A549 (cell line): ENCODE measurements around the gene PDE10A. TPM values are rescaled to one million over a fixed set of nuclear protein-coding genes. Genes with fewer than 3 reads are reported as not detected.
"Not testable (repeated sequence)": the region's sequence is repeated elsewhere in the genome, so short reads cannot be mapped to it uniquely, and the experiment has no call there.

ENCODE experiments used
- ATAC-seq, 2 experiments: fragments of 200-7000 bp in 1 of 2; fragments of >200 bp in 1 of 2; cut with Nextera tagmentation in 1 of 2; cut with Tn5 transposase in 1 of 2; 3 replicates each; pipeline versions ENCODE4 v1.8.0 to v1.9.1; 2018 to 2020; ENCODE audit warnings: mild to moderate bottlenecking in 1 of 2, moderate library complexity in 1 of 2
- CTCF ChIA-PET: fragments of 300-600 bp; sonication (Branson Sonifier 250); formaldehyde crosslinking; extraction: SDS; loops from one replicate; lab custom pipeline; 2021; ENCODE audit warnings: antibody characterized with exemption, inconsistent platforms; lab: Yijun Ruan, JAX
- POLR2A ChIA-PET: fragments of 350-600 bp; formaldehyde crosslinking; extraction: SDS; loops from one replicate; lab custom pipeline; 2021; ENCODE audit warnings: antibody characterized with exemption, inconsistent platforms; lab: Yijun Ruan, JAX
- DNase-seq, 2 experiments: peaks; one replicate each; pipeline versions ENCODE4 v3.0.0 to v3.0.0-alpha.2; 2011 to 2016; ENCODE audit warnings: low read depth in 1 of 2, low spot score in 1 of 2
- FAIRE-seq: peaks from 2 replicates; lab custom pipeline; 2011; peaks lifted over from hg19 to GRCh38; lab: Jason Lieb, UNC
- H3K27ac ChIP-seq, 2 experiments: fragments of >200 bp; sonication (Bioruptor Twin); formaldehyde crosslinking; 3 replicates each; pipeline ENCODE4 v1.5.1; 2016 to 2017
- H3K4me1 ChIP-seq: fragments of >200 bp; sonication (Bioruptor Twin); formaldehyde crosslinking; 3 replicates; pipeline ENCODE4 v1.6.1; 2016
- H3K4me2 ChIP-seq: fragments of >200 bp; sonication (Bioruptor Twin); formaldehyde crosslinking; 3 replicates; pipeline ENCODE4 v1.6.1; 2016
- H3K4me3 ChIP-seq: fragments of >200 bp; sonication (Bioruptor Twin); formaldehyde crosslinking; 3 replicates; pipeline ENCODE4 v1.5.1; 2016
- H3K9me3 ChIP-seq: fragments of >200 bp; sonication (Bioruptor Twin); formaldehyde crosslinking; 3 replicates; pipeline ENCODE4 v1.6.1; 2016
- BCL3 ChIP-seq: fragments of >200 bp; sonication (Bioruptor Twin); formaldehyde crosslinking; IDR thresholded peaks from 3 replicates; pipeline ENCODE4 v1.6.1; 2016
- CEBPB ChIP-seq, 2 experiments: fragments of >200 bp in 1 of 2; sonication (Bioruptor Twin) in 1 of 2; formaldehyde crosslinking in 1 of 2; IDR thresholded peaks; 2 replicates each; pipeline ENCODE4 v1.6.1; 2012 to 2016
- CHD2 ChIP-seq: fragments of 150-350 bp; IDR thresholded peaks from 2 replicates; pipeline ENCODE4 v1.6.1; 2014; ENCODE audit warnings: low read length; ENCODE audit not compliant: partially characterized antibody
- HEYL ChIP-seq: fragments of 250-450 bp; sonication (Bioruptor Pico); IDR thresholded peaks from 2 replicates; pipeline ENCODE4 v1.8.0; 2021; ENCODE audit warnings: mild to moderate bottlenecking, moderate library complexity
- HMGXB4 ChIP-seq: fragments of 250-450 bp; sonication (Bioruptor Pico); IDR thresholded peaks from 2 replicates; pipeline ENCODE4 v1.5.0; 2021; ENCODE audit warnings: mild to moderate bottlenecking, moderate library complexity, borderline replicate concordance
- HOXA7 ChIP-seq: fragments of 250-450 bp; sonication (Bioruptor Pico); IDR thresholded peaks from 2 replicates; pipeline ENCODE4 v1.5.0; 2020; ENCODE audit warnings: mild to moderate bottlenecking, moderate library complexity
- HOXB13 ChIP-seq: fragments of 250-450 bp; sonication (Bioruptor Pico); IDR thresholded peaks from 2 replicates; pipeline ENCODE4 v1.5.0; 2020; ENCODE audit warnings: low read depth, mild to moderate bottlenecking, moderate library complexity
- HOXB5 ChIP-seq: fragments of 250-450 bp; sonication (Bioruptor Pico); IDR thresholded peaks from 2 replicates; pipeline ENCODE4 v1.5.0; 2020; ENCODE audit warnings: mild to moderate bottlenecking, moderate library complexity
- JUNB ChIP-seq: fragments of >200 bp; sonication (Bioruptor Twin); formaldehyde crosslinking; IDR thresholded peaks from 2 replicates; pipeline ENCODE4 v1.6.1; 2016
- MAFK ChIP-seq: fragments of 450-650 bp; IDR thresholded peaks from 2 replicates; pipeline ENCODE4 v1.6.1; 2014; ENCODE audit not compliant: partially characterized antibody
- MAZ ChIP-seq: fragments of 150-350 bp; IDR thresholded peaks from 2 replicates; pipeline ENCODE4 v1.6.1; 2014; ENCODE audit warnings: antibody characterized with exemption, low read depth, low read length, borderline replicate concordance
- NFE2L2 ChIP-seq: fragments of 150-350 bp; conservative IDR thresholded peaks from 2 replicates; pipeline ENCODE4 v1.6.1; 2014; ENCODE audit warnings: low read length
- NR3C1 ChIP-seq: fragments of >200 bp; sonication (Bioruptor Twin); formaldehyde crosslinking; IDR thresholded peaks from 3 replicates; pipeline ENCODE4 v1.6.1; 2017
- POLR2AphosphoS2 ChIP-seq: conservative IDR thresholded peaks from 2 replicates; pipeline ENCODE4 v1.6.1; 2012; ENCODE audit warnings: low read length, improper control_type of control experiment, inconsistent platforms
- RCOR1 ChIP-seq: fragments of 150-350 bp; IDR thresholded peaks from 2 replicates; pipeline ENCODE4 v1.6.1; 2014; ENCODE audit warnings: antibody characterized with exemption, low read length, low read depth
- RNF2 ChIP-seq: fragments of 200-600 bp; sonication (generic); IDR thresholded peaks from 2 replicates; pipeline ENCODE4 v1.6.1; 2016; ENCODE audit warnings: low read depth, mild to moderate bottlenecking, antibody characterized with exemption, moderate library complexity, borderline replicate concordance
- SMC3 ChIP-seq: fragments of >200 bp; sonication (Bioruptor Twin); formaldehyde crosslinking; IDR thresholded peaks from 3 replicates; pipeline ENCODE4 v1.6.1; 2018; ENCODE audit warnings: inconsistent platforms
- TFCP2L1 ChIP-seq: fragments of 250-450 bp; sonication (Bioruptor Pico); IDR thresholded peaks from 2 replicates; pipeline ENCODE4 v1.5.0; 2021; ENCODE audit warnings: mild to moderate bottlenecking
- ZFP36 ChIP-seq: fragments of 450-650 bp; IDR thresholded peaks from 2 replicates; pipeline ENCODE4 v1.6.1; 2014; ENCODE audit warnings: borderline replicate concordance; ENCODE audit not compliant: partially characterized antibody
- ZSCAN20 ChIP-seq: fragments of 250-450 bp; sonication (Bioruptor Pico); IDR thresholded peaks from 2 replicates; pipeline ENCODE4 v1.8.0; 2022; ENCODE audit warnings: mild to moderate bottlenecking, moderate library complexity
- WGBS: methylation state at CpG from one replicate; pipeline ENCODE4 v1.1.6; 2017; ENCODE audit errors: missing lambda C conversion rate; 5-methylcytosine and 5-hydroxymethylcytosine counted together
- polyA plus RNA-seq, 4 experiments: library from polyadenylated mRNA; depleted of rRNA in 3 of 4; stranded (reverse); fragments of >200 nt; fragmentation: RNase III in 1 of 4; extraction: RNeasy Plus Mini Kit Qiagen cat#74134 plus additional on column Dnase treatment in 1 of 4; gene quantifications; 2 replicates in 3 of 4; 3 replicates in 1 of 4; pipeline ENCODE4 v1.2.3, GENCODE V29; 2011 to 2017
- TF ChIP-seq, protein P1 (sequence below): fragments of 450-650 bp; IDR thresholded peaks from 2 replicates; pipeline ENCODE4 v1.6.1; 2014; ENCODE audit warnings: antibody characterized with exemption
- TF ChIP-seq, protein P2 (sequence below): fragments of >200 bp; sonication (Bioruptor Twin); formaldehyde crosslinking; IDR thresholded peaks from 2 replicates; pipeline ENCODE4 v1.6.1; 2016
- TF ChIP-seq, protein P3 (sequence below): fragments of >200 bp; sonication (Bioruptor Twin); formaldehyde crosslinking; IDR thresholded peaks from 3 replicates; pipeline ENCODE4 v1.5.1; 2016

Gene PDE10A
- polyA plus RNA-seq, 2 of the 4 experiments (the other 2 are of a cell fraction), result 44.9 to 92.5 TPM

GRCh38 chr6:165597821-165598220 is 65.2 kb downstream of the PDE10A start:
- no peaks in the 10 kb centered on the region for H3K4me1 ChIP-seq
- H3K4me2 ChIP-seq, result no peak overlapping the region
- 0 out of 3 replicates have a peak, but pooled peaks cover 4% of the 10 kb centered on the region for H3K9me3 ChIP-seq
- no peak overlapping the region for H3K27ac ChIP-seq
- H3K4me3 ChIP-seq, result no peak overlapping the region
- CTCF ChIA-PET, result no interaction called here
- ATAC-seq, result no peak
- POLR2A ChIA-PET, result no interaction called here
- no peak for FAIRE-seq
- 95% methylated on average over 3 of the region's 3 CpGs for WGBS
- DNase-seq, result no peak
- TF ChIP-seq HOXB13 (CRISPR knock-in tag) (no peak), NR3C1 (no peak), MAFK (no peak), TFCP2L1 (CRISPR knock-in tag) (no peak), HOXB5 (CRISPR knock-in tag) (no peak)

GRCh38 chr6:165594584-165595333 is 68.3 kb downstream of the PDE10A start:
- TF ChIP-seq RNF2 (no peak), BCL3 (no peak), HOXB5 (CRISPR knock-in tag) (no peak), HMGXB4 (CRISPR knock-in tag) (no peak), POLR2AphosphoS2 (no peak), SMC3 (no peak), MAZ (no peak), RCOR1 (no peak), JUNB (no peak), ZSCAN20 (CRISPR knock-in tag) (no peak), CHD2 (no peak), ZFP36 (no peak), NFE2L2 (no peak), CEBPB (IDR thresholded peaks at IDR 0.05) (no peak), HOXA7 (CRISPR knock-in tag) (no peak), HEYL (CRISPR knock-in tag) (no peak)
- TF ChIP-seq, protein P1, sequence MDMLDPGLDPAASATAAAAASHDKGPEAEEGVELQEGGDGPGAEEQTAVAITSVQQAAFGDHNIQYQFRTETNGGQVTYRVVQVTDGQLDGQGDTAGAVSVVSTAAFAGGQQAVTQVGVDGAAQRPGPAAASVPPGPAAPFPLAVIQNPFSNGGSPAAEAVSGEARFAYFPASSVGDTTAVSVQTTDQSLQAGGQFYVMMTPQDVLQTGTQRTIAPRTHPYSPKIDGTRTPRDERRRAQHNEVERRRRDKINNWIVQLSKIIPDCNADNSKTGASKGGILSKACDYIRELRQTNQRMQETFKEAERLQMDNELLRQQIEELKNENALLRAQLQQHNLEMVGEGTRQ, result no peak
- TF ChIP-seq, protein P2, sequence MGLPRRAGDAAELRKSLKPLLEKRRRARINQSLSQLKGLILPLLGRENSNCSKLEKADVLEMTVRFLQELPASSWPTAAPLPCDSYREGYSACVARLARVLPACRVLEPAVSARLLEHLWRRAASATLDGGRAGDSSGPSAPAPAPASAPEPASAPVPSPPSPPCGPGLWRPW, result no peak
- TF ChIP-seq, protein P3, sequence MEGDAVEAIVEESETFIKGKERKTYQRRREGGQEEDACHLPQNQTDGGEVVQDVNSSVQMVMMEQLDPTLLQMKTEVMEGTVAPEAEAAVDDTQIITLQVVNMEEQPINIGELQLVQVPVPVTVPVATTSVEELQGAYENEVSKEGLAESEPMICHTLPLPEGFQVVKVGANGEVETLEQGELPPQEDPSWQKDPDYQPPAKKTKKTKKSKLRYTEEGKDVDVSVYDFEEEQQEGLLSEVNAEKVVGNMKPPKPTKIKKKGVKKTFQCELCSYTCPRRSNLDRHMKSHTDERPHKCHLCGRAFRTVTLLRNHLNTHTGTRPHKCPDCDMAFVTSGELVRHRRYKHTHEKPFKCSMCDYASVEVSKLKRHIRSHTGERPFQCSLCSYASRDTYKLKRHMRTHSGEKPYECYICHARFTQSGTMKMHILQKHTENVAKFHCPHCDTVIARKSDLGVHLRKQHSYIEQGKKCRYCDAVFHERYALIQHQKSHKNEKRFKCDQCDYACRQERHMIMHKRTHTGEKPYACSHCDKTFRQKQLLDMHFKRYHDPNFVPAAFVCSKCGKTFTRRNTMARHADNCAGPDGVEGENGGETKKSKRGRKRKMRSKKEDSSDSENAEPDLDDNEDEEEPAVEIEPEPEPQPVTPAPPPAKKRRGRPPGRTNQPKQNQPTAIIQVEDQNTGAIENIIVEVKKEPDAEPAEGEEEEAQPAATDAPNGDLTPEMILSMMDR, result no peak
- TF ChIP-seq, all 56 proteins: peak for 0
- Histone ChIP-seq H3K4me2 (no peak overlapping the region), H3K4me3 (no peak overlapping the region), H3K9me3 (0 out of 3 replicates have a peak, but pooled peaks cover 4% of the 10 kb centered on the region), H3K27ac (no peak overlapping the region), H3K4me1 (no peaks in the 10 kb centered on the region)
- no peak for FAIRE-seq
- ChIA-PET POLR2A (no interaction called here), CTCF (no interaction called here)
- ATAC-seq, result no peak
- DNase-seq, result no peak
- 80% methylated on average over 7 of the region's 7 CpGs for WGBS

- CTCF ChIA-PET, POLR2A ChIA-PET, H3K9me3 ChIP-seq, ATAC-seq, DNase-seq, H3K4me1 ChIP-seq, FAIRE-seq, H3K4me3 ChIP-seq, H3K27ac ChIP-seq, H3K4me2 ChIP-seq: not testable (repeated sequence)
- 86% methylated on average over 4 of the region's 4 CpGs for WGBS
These were observed 70.1 kb downstream of the PDE10A start for GRCh38 chr6:165592947-165593346.
